Glutamatergic neuron (in vitro differentiated cells): ENCODE results near the gene PRXL2B. TPM values are rescaled to one million over a fixed set of nuclear protein-coding genes. Genes with fewer than 3 reads are reported as not detected.
"Not testable (repeated sequence)": the region's sequence is repeated elsewhere in the genome, so short reads cannot be mapped to it uniquely, and the experiment has no call there.

Source experiments
- DNase-seq: peaks from one replicate; pipeline ENCODE4 v3.0.0; 2022
- H3K27ac Mint-ChIP-seq: one replicate; pipeline ENCODE4 v1.8.0; 2020; ENCODE audit warnings: mild to moderate bottlenecking, mixed read lengths, inconsistent platforms; ENCODE audit not compliant: unreplicated experiment
- H3K27me3 Mint-ChIP-seq: one replicate; pipeline ENCODE4 v1.8.0; 2020; ENCODE audit warnings: mild to moderate bottlenecking, moderate library complexity, mixed read lengths, inconsistent platforms; ENCODE audit not compliant: unreplicated experiment
- H3K36me3 Mint-ChIP-seq: one replicate; pipeline ENCODE4 v1.8.0; 2020; ENCODE audit warnings: mild to moderate bottlenecking, mixed read lengths, inconsistent platforms; ENCODE audit not compliant: unreplicated experiment
- H3K4me1 Mint-ChIP-seq: one replicate; pipeline ENCODE4 v1.8.0; 2020; ENCODE audit warnings: mild to moderate bottlenecking, low read depth, mixed read lengths, inconsistent platforms; ENCODE audit not compliant: unreplicated experiment
- H3K4me3 Mint-ChIP-seq: one replicate; pipeline ENCODE4 v1.8.0; 2020; ENCODE audit warnings: mild to moderate bottlenecking, mixed read lengths, inconsistent platforms; ENCODE audit not compliant: unreplicated experiment
- H3K9me3 Mint-ChIP-seq: one replicate; pipeline ENCODE4 v1.8.0; 2020; ENCODE audit warnings: mild to moderate bottlenecking, moderate library complexity, mixed read lengths, inconsistent platforms; ENCODE audit not compliant: unreplicated experiment
- CTCF ChIP-seq: fragments of 200-600 bp; sonication (generic); IDR thresholded peaks from one replicate; pipeline ENCODE4 v1.5.0; 2021; ENCODE audit not compliant: partially characterized antibody, unreplicated experiment
- total RNA-seq: library from RNA; stranded (reverse); fragmentation: NEBNext Ultra II Directional; extraction: Animal tissue kit (Norgen Biotek cat#: 25700); gene quantifications from one replicate; pipeline ENCODE4 v1.2.1, GENCODE V29; 2021; ENCODE audit not compliant: unreplicated experiment

PRXL2B gene
- total RNA-seq, 1 donor from 2014 or later: 46.1 TPM

- Mint-ChIP-seq H3K4me3 (no peak overlapping the region), H3K27me3 (peaks cover 4% of the 10 kb centered on the region), H3K4me1 (no peaks in the 10 kb centered on the region), H3K9me3 (peaks cover 9% of the 10 kb centered on the region), H3K27ac (no peak overlapping the region), H3K36me3 (peaks cover 14% of the 10 kb centered on the region)
- no peak for DNase-seq
- TF ChIP-seq CTCF: no peak
These were observed 15.2 kb upstream of the PRXL2B start for GRCh38 chr1:2571348-2571747.

- Mint-ChIP-seq H3K4me1 (no peaks in the 10 kb centered on the region), H3K9me3 (peaks cover 9% of the 10 kb centered on the region), H3K27ac (no peak overlapping the region), H3K4me3 (no peak overlapping the region), H3K27me3 (peaks cover 6% of the 10 kb centered on the region), H3K36me3 (peaks cover 14% of the 10 kb centered on the region)
- no peak for TF ChIP-seq CTCF
- no peak for DNase-seq
These were observed 13.2 kb upstream of the PRXL2B start for GRCh38 chr1:2573250-2573920.

- peaks cover 6% of the 10 kb centered on the region for H3K27me3 Mint-ChIP-seq
- H3K27ac Mint-ChIP-seq: no peak overlapping the region
- TF ChIP-seq CTCF: no peak
- peaks cover 7% of the 10 kb centered on the region for H3K9me3 Mint-ChIP-seq
- H3K4me1 Mint-ChIP-seq: no peaks in the 10 kb centered on the region
- H3K4me3 Mint-ChIP-seq: no peak overlapping the region
- no peak for DNase-seq
- peaks cover 14% of the 10 kb centered on the region for H3K36me3 Mint-ChIP-seq
These were observed 12.2 kb upstream of the PRXL2B start for GRCh38 chr1:2574350-2574749.

GRCh38 chr1:2575801-2576663 is 10.5 kb upstream of the PRXL2B start:
- Mint-ChIP-seq H3K4me3 (no peak overlapping the region), H3K9me3 (peaks cover 7% of the 10 kb centered on the region), H3K27ac (no peak overlapping the region)

GRCh38 chr1:2577565-2578075 is 9.0 kb upstream of the PRXL2B start:
- DNase-seq: peak; percentile 5
- H3K4me3 Mint-ChIP-seq, H3K27me3 Mint-ChIP-seq, H3K4me1 Mint-ChIP-seq, H3K27ac Mint-ChIP-seq, H3K9me3 Mint-ChIP-seq: not testable (repeated sequence)
- H3K36me3 Mint-ChIP-seq: peaks cover 12% of the 10 kb centered on the region

More at GRCh38 chr1:2575801-2576663, 10.5 kb upstream of the PRXL2B start:
- DNase-seq: peak; percentile 12
- peaks cover 14% of the 10 kb centered on the region for H3K36me3 Mint-ChIP-seq
- no peak for TF ChIP-seq CTCF
- peaks cover 6% of the 10 kb centered on the region for H3K27me3 Mint-ChIP-seq
- no peaks in the 10 kb centered on the region for H3K4me1 Mint-ChIP-seq
